ENCODE results near the gene ABRAXAS1. TPM values are rescaled to one million over a fixed set of nuclear protein-coding genes. Genes with fewer than 3 reads are reported as not detected.

ABRAXAS1 gene
- total RNA-seq, 1 experiment from 2014 or later = 24.7 TPM

GRCh38 chr4:83455281-83456183, 29.4 kb downstream of the ABRAXAS1 start, which contains the start of the genes HELQ and MRPS18C:
HELQ (minus strand) TSS chr4:83455823; CDS start chr4:83455693, 130 bp downstream.
MRPS18C (plus strand) TSS chr4:83456058; CDS start chr4:83456078, 20 bp downstream.
- TF ChIP-seq CTCF (conservative IDR thresholded peaks at IDR 0.05) = peak; percentile 47
- Histone ChIP-seq H2BK5ac (ENCODE audit: insufficient read length, low read length) (no peak within 1 kb of the TSS), H3T11ph (ENCODE audit: low read length) (no peak within 1 kb of the TSS), H4K20me1 (ENCODE audit: control insufficient read depth, insufficient read depth, insufficient read length) (no peaks in the 10 kb centered on the region), H3K4me2 (ENCODE audit: insufficient read depth, insufficient read length, low read length) (peak within 1 kb of the TSS; percentile 64), H3K27me3 (ENCODE audit: insufficient read depth, low read length) (no peaks in the 10 kb centered on the region), H4K91ac (ENCODE audit: insufficient read length, low read depth, low read length) (no peak within 1 kb of the TSS), H3K23ac (ENCODE audit: insufficient read length, low read depth, low read length) (no peak within 1 kb of the TSS), H2AK5ac (ENCODE audit: insufficient read length, low read length) (no peak within 1 kb of the TSS), H2AFZ (ENCODE audit: low read length) (no peak within 1 kb of the TSS), H2BK120ac (ENCODE audit: low read depth, low read length, poor library complexity, severe bottlenecking) (no peak within 1 kb of the TSS), H3K27ac (ENCODE audit: insufficient read length, low read depth, low read length) (peak within 1 kb of the TSS; percentile 6), H3K9ac (ENCODE audit: extremely low read depth, insufficient read length, low read length) (peak within 1 kb of the TSS; percentile 83), H3K18ac (ENCODE audit: insufficient read length, low read depth, low read length) (peak within 1 kb of the TSS; percentile 64), H3K56ac (ENCODE audit: insufficient read length, low read depth, low read length) (no peak within 1 kb of the TSS), H3K9me3 (ENCODE audit: control insufficient read depth, low read depth, low read length) (no peaks in the 10 kb centered on the region), H4K8ac (replicated peaks; ENCODE audit: insufficient read length, low read depth, low read length) (no peak within 1 kb of the TSS), H3K14ac (ENCODE audit: insufficient read depth, low read length) (peak within 1 kb of the TSS; percentile 73), H3K4ac (ENCODE audit: low read depth, low read length) (no peak within 1 kb of the TSS), H4K5ac (ENCODE audit: insufficient read length, low read depth, low read length) (no peak within 1 kb of the TSS), H3K79me1 (ENCODE audit: insufficient read depth, low read depth, low read length, poor library complexity, severe bottlenecking) (no peaks in the 10 kb centered on the region), H2BK20ac (ENCODE audit: low read depth, low read length, poor library complexity, severe bottlenecking) (no peak within 1 kb of the TSS), H3K4me1 (ENCODE audit: insufficient read depth, low read length) (no peaks in the 10 kb centered on the region), H2BK12ac (ENCODE audit: insufficient read length, low read depth, low read length) (no peak within 1 kb of the TSS), H2BK15ac (ENCODE audit: low read depth, low read length) (no peak within 1 kb of the TSS), H3K23me2 (ENCODE audit: insufficient read length, low read depth, low read length, poor library complexity, severe bottlenecking) (peaks cover 4% of the 10 kb centered on the region), H3K79me2 (ENCODE audit: insufficient read depth, low read length) (peaks cover 1% of the 10 kb centered on the region; the same call in 1 of the 2 replicates)
- DNase-seq = peak; percentile 97
- Mint-ChIP-seq H3K36me3 (ENCODE audit: insufficient read depth in 1 of 3, low read depth in 3 of 3) (peaks cover 7 to 51% (median 47%) of the 10 kb centered on the region in 3 experiments; a peak in 6 of 7 replicates), H3K27me3 (ENCODE audit: low read depth) (no peaks in the 10 kb centered on the region), H3K4me3 (peak within 1 kb of the TSS; percentile 98 to 100), H3K4me1 (peaks cover 9 to 10% of the 10 kb centered on the region in 2 experiments), H3K9me3 (no peaks in the 10 kb centered on the region), H3K27ac (peak within 1 kb of the TSS; percentile 99 to 100 (median 100))
- WGBS (ENCODE audit: extremely low coverage, insufficient read length, low lambda C conversion rate) = no CpG with 5 or more reads among the region's 58 CpGs
